GM12878 (cell line): ENCODE results near the gene TRERF1. TPM values are rescaled to one million over a fixed set of nuclear protein-coding genes. Genes with fewer than 3 reads are reported as not detected.

Source experiments
- ATF7 ChIP-seq: fragments of 450-650 bp; IDR thresholded peaks from 2 replicates; pipeline ENCODE4 v1.6.1; 2016; ENCODE audit warnings: low read depth, mild to moderate bottlenecking
- BACH1 ChIP-seq: fragments of 450-650 bp; IDR thresholded peaks from 2 replicates; pipeline ENCODE4 v1.6.1; 2017; ENCODE audit warnings: mild to moderate bottlenecking, borderline replicate concordance
- CBFB ChIP-seq: IDR thresholded peaks from 2 replicates; pipeline ENCODE4 v1.6.1; 2016; ENCODE audit warnings: antibody characterized with exemption, low read depth
- CEBPB ChIP-seq, 2 experiments: fragments of 150-350 bp in 1 of 2; IDR thresholded peaks; 2 replicates each; pipeline ENCODE4 v1.6.1; 2012 to 2014; ENCODE audit warnings: low read depth in 2 of 2, low read length in 2 of 2, borderline replicate concordance in 1 of 2, inconsistent platforms in 1 of 2
- CHD1 ChIP-seq: IDR thresholded peaks from 2 replicates; pipeline ENCODE4 v1.6.1; 2012; ENCODE audit warnings: low read depth, low read length, improper control_type of control experiment
- CREB1 ChIP-seq: IDR thresholded peaks from 2 replicates; pipeline ENCODE4 v1.6.1; 2012; ENCODE audit warnings: low read depth, mild to moderate bottlenecking, inconsistent platforms
- GATAD2B ChIP-seq: fragments of 450-650 bp; conservative IDR thresholded peaks from 2 replicates; pipeline ENCODE4 v1.6.1; 2017; ENCODE audit warnings: low read depth, mild to moderate bottlenecking, moderate library complexity
- HDAC6 ChIP-seq: fragments of 200-600 bp; sonication (generic); IDR thresholded peaks from one replicate; pipeline ENCODE4 v1.8.0; 2017; ENCODE audit warnings: antibody characterized with exemption; ENCODE audit not compliant: unreplicated experiment
- JUND ChIP-seq: IDR thresholded peaks from 2 replicates; pipeline ENCODE4 v1.6.1; 2012; ENCODE audit warnings: low read depth, mild to moderate bottlenecking, low read length, improper control_type of control experiment, moderate library complexity
- KAT2A ChIP-seq: conservative IDR thresholded peaks from 2 replicates; pipeline ENCODE4 v1.6.1; 2011; ENCODE audit warnings: low read depth, low read length; ENCODE audit not compliant: control insufficient read depth
- KDM1A ChIP-seq: fragments of 200-600 bp; sonication (generic); IDR thresholded peaks from 2 replicates; pipeline ENCODE4 v1.6.1; 2016; ENCODE audit warnings: borderline replicate concordance
- LARP7 ChIP-seq: fragments of 450-650 bp; IDR thresholded peaks from 2 replicates; pipeline ENCODE4 v1.6.1; 2017; ENCODE audit warnings: mild to moderate bottlenecking
- MYC ChIP-seq: IDR thresholded peaks from 2 replicates; pipeline ENCODE4 v1.6.1; 2011; ENCODE audit warnings: mild to moderate bottlenecking, low read length, moderate library complexity, inconsistent platforms; ENCODE audit not compliant: insufficient read depth, insufficient replicate concordance, insufficient read length, severe bottlenecking
- NFXL1 ChIP-seq: fragments of 450-650 bp; IDR thresholded peaks from 2 replicates; pipeline ENCODE4 v1.6.1; 2017; ENCODE audit warnings: antibody characterized with exemption, mild to moderate bottlenecking, borderline replicate concordance
- NR2F1 ChIP-seq: fragments of 450-650 bp; conservative IDR thresholded peaks from 2 replicates; pipeline ENCODE4 v1.6.1; 2017; ENCODE audit warnings: mild to moderate bottlenecking
- PAX8 ChIP-seq: fragments of 450-650 bp; IDR thresholded peaks from 2 replicates; pipeline ENCODE4 v1.6.1; 2017; ENCODE audit warnings: mild to moderate bottlenecking, moderate library complexity
- RCOR1 ChIP-seq: conservative IDR thresholded peaks from 2 replicates; pipeline ENCODE4 v1.6.1; 2012; ENCODE audit warnings: low read depth, low read length, improper control_type of control experiment
- SMARCA5 ChIP-seq: fragments of 450-650 bp; IDR thresholded peaks from 2 replicates; pipeline ENCODE4 v1.6.1; 2017; ENCODE audit warnings: mild to moderate bottlenecking
- SP1 ChIP-seq: IDR thresholded peaks from one replicate; pipeline ENCODE4 v1.6.1; 2011; ENCODE audit warnings: low read depth, low read length
- TARDBP ChIP-seq: IDR thresholded peaks from 2 replicates; pipeline ENCODE4 v1.6.1; 2016; ENCODE audit warnings: borderline replicate concordance
- TCF12 ChIP-seq: IDR thresholded peaks from 2 replicates; pipeline ENCODE4 v1.6.1; 2011; ENCODE audit warnings: low read depth, mild to moderate bottlenecking, low read length
- ZBED1 ChIP-seq: IDR thresholded peaks from 2 replicates; pipeline ENCODE4 v1.6.1; 2016; ENCODE audit warnings: borderline replicate concordance
- polyA plus RNA-seq, 11 experiments: library from polyadenylated mRNA; depleted of rRNA in 4 of 11; unstranded in 6 of 11; stranded (reverse) in 5 of 11; fragments of >200 nt; fragmentation: Nextera tagmentation in 4 of 11; fragmentation: Illumina TruSeq in 1 of 11; extraction: Ambion mirVana in 4 of 11; extraction: Trizol in 1 of 11; gene quantifications; 1 replicate in 1 of 11; 2 replicates in 10 of 11; pipeline versions ENCODE4 v1.2.1 to v1.2.3, GENCODE V29; 2011 to 2016; ENCODE audit warnings: inconsistent platforms in 2 of 11, missing spikeins in 2 of 11, low read depth in 1 of 11
- total RNA-seq, 4 experiments: library from RNA; depleted of rRNA in 3 of 4; stranded (reverse); fragments of >200 nt in 3 of 4; fragmentation: Illumina TruSeq in 1 of 4; extraction: Trizol in 1 of 4; gene quantifications; 2 replicates each; pipeline versions ENCODE4 v1.2.1 to v1.2.3, GENCODE V29; 2013 to 2021
- TF ChIP-seq, protein P1 (sequence below): fragments of 450-650 bp; formaldehyde crosslinking; IDR thresholded peaks from 2 replicates; pipeline ENCODE4 v1.4.0; 2022; ENCODE audit warnings: mild to moderate bottlenecking, moderate library complexity
- TF ChIP-seq, protein P2 (sequence below): fragments of 450-650 bp; IDR thresholded peaks from 2 replicates; pipeline ENCODE4 v1.6.1; 2017; ENCODE audit warnings: mild to moderate bottlenecking
- TF ChIP-seq, protein P3 (sequence below): fragments of 450-650 bp; IDR thresholded peaks from 2 replicates; pipeline ENCODE4 v1.6.1; 2018; ENCODE audit warnings: borderline replicate concordance, mild to moderate bottlenecking; ENCODE audit not compliant: partially characterized antibody

TRERF1 gene
- total and polyA plus RNA-seq, 10 of the 15 experiments (the other 5 are each of a cell fraction or from before 2014, with no cell fraction given) = 2.2 to 19.4 (median 7.2) TPM

DNA sequence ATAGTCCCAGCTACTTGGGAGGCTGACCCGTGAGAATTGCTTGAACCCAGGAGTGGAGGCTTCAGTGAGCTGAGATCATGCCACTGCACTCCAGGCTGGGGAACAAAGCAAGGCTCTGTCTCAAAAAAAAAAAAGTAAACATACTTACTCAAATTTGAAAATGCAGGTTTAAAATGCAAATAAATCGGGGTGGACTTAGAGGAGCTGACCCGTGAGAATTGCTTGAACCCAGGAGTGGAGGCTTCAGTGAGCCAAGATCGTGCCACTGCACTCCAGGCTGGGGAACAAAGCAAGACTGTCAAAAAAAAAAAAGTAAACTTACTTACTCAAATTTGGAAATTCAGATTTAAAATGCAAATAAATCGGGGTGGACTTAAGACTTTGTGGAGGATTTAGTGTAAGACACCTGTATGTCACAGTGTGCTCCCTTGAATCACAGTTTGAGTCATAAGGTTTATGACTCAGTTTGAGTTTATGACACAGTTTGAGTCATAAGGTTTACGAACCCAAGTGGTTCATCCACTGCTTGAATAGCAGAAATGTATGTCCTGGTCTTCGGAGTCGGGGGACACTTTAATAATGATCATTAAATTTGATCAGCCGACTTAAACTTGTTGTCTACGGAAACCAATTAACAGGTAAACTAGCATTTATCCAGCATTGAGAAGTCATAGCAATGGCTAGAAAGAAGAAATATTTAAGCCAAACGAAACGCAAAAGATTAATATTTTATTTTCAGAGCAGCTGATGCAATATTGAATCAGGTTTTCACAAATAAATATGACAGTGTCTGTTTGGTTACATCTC is 227.3 kb downstream of the TRERF1 start (continued):
- TF ChIP-seq TCF12 (peak; percentile 78; the same call in 1 of the 2 replicates), ZBED1 (peak; percentile 60; the same call in 1 of the 2 replicates), CREB1 (peak; percentile 96), SP1 (peak; percentile 23), SMARCA5 (peak; percentile 85), CBFB (no peak), NR2F1 (peak; percentile 79), MYC (no peak), HDAC6 (no peak), TARDBP (no peak), GATAD2B (no peak), KDM1A (no peak), PAX8 (no peak), KAT2A (no peak), JUND (peak; percentile 82), ATF7 (peak; percentile 89), CEBPB (IDR thresholded peaks at IDR 0.05; ENCODE audit: borderline replicate concordance in 1 of 2, low read depth in 2 of 2, low read length in 2 of 2) (no peak), RCOR1 (0 out of 2 replicates have a peak, but pooled peaks have one; percentile 23), CHD1 (no peak), NFXL1 (no peak), BACH1 (peak; percentile 72; the same call in 1 of the 2 replicates), LARP7 (no peak)
- TF ChIP-seq, protein P1, sequence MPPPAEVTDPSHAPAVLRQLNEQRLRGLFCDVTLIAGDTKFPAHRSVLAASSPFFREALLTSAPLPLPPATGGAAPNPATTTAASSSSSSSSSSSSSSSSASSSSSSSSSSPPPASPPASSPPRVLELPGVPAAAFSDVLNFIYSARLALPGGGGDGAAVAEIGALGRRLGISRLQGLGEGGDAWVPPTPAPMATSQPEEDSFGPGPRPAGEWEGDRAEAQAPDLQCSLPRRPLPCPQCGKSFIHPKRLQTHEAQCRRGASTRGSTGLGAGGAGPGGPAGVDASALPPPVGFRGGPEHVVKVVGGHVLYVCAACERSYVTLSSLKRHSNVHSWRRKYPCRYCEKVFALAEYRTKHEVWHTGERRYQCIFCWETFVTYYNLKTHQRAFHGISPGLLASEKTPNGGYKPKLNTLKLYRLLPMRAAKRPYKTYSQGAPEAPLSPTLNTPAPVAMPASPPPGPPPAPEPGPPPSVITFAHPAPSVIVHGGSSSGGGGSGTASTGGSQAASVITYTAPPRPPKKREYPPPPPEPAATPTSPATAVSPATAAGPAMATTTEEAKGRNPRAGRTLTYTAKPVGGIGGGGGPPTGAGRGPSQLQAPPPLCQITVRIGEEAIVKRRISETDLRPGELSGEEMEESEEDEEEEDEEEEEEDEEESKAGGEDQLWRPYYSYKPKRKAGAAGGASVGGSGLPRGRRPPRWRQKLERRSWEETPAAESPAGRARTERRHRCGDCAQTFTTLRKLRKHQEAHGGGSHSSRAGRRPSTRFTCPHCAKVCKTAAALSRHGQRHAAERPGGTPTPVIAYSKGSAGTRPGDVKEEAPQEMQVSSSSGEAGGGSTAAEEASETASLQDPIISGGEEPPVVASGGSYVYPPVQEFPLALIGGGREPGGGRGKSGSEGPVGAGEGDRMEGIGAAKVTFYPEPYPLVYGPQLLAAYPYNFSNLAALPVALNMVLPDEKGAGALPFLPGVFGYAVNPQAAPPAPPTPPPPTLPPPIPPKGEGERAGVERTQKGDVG = no peak
- TF ChIP-seq, protein P2, sequence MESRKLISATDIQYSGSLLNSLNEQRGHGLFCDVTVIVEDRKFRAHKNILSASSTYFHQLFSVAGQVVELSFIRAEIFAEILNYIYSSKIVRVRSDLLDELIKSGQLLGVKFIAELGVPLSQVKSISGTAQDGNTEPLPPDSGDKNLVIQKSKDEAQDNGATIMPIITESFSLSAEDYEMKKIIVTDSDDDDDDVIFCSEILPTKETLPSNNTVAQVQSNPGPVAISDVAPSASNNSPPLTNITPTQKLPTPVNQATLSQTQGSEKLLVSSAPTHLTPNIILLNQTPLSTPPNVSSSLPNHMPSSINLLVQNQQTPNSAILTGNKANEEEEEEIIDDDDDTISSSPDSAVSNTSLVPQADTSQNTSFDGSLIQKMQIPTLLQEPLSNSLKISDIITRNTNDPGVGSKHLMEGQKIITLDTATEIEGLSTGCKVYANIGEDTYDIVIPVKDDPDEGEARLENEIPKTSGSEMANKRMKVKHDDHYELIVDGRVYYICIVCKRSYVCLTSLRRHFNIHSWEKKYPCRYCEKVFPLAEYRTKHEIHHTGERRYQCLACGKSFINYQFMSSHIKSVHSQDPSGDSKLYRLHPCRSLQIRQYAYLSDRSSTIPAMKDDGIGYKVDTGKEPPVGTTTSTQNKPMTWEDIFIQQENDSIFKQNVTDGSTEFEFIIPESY = no peak
- TF ChIP-seq, protein P3, sequence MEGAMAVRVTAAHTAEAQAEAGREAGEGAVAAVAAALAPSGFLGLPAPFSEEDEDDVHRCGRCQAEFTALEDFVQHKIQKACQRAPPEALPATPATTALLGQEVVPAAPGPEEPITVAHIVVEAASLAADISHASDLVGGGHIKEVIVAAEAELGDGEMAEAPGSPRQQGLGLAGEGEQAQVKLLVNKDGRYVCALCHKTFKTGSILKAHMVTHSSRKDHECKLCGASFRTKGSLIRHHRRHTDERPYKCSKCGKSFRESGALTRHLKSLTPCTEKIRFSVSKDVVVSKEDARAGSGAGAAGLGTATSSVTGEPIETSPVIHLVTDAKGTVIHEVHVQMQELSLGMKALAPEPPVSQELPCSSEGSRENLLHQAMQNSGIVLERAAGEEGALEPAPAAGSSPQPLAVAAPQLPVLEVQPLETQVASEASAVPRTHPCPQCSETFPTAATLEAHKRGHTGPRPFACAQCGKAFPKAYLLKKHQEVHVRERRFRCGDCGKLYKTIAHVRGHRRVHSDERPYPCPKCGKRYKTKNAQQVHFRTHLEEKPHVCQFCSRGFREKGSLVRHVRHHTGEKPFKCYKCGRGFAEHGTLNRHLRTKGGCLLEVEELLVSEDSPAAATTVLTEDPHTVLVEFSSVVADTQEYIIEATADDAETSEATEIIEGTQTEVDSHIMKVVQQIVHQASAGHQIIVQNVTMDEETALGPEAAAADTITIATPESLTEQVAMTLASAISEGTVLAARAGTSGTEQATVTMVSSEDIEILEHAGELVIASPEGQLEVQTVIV = no peak
